ENCODE results near the gene PRAMEF13. TPM values are rescaled to one million over a fixed set of nuclear protein-coding genes. Genes with fewer than 3 reads are reported as not detected.

PRAMEF13 gene, protein sequence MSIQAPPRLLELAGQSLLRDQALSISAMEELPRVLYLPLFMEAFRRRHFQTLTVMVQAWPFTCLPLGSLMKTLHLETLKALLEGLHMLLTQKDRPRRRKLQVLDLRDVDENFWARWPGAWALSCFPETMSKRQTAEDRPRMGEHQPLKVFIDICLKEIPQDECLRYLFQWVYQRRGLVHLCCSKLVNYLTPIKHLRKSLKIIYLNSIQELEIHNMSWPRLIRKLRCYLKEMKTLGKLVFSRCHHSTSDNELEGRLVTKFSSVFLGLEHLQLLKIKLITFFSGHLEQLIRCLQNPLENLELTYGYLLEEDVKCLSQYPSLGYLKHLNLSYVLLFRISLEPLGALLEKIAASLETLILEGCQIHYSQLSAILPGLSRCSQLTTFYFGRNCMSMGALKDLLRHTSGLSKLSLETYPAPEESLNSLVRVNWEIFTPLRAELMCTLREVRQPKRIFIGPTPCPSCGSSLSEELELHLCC
- not detected in 2 replicates for total RNA-seq

DNA sequence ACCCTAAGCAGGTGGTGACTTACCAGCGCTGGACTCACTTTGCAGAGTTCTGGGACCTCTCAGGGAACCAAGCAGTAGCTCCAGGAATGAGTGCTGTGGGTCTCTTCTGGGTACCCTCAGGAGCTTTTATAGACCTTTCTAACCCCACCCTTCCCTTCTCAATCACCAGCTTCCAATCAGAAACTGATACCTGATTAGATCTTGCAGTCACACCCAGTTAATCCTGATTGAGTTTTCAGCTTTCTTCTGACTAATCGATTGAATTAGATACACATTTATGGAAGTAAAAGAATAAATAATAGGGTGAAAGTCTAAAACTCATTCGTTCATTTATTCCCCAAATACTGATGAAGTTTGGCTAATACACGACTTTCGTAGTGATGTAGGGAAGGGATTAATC, at the start of gene PRAMEF13:
PRAMEF13 (minus strand) TSS at position 101 of the 400 bp plus-strand sequence. CDS start 1,820 bp downstream, outside the sequence.

DNA sequence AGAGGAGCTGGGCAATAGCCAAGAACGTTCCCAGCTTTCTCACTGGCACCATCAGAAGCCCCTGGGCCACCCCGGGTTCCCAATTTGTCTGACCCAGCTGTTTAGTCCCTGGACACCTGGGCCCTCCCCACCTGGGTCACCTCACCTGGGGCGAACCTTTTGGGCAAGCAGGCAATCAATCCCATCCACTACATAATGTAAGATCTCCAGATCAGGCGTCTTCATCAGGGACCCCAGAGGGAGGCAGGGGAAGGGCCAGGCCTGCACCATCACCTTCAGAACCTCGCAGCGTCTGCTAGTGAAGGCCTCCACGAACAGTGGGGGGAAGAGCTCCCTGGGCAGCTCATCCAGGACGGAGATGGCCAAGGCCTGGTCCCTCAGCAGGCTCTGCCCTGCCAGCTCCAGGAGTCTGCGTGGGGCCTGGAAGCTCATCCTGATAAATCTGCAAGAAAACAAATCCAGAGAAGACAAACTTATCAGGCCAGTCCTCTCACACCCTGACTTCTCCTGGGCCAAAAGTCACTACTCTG, 24.5 kb upstream of the PRAMEF13 start, which contains the start of gene PRAMEF18:
PRAMEF18 (minus strand) TSS at position 480 of the 530 bp plus-strand sequence; CDS start at position 432, 48 bp downstream.

DNA sequence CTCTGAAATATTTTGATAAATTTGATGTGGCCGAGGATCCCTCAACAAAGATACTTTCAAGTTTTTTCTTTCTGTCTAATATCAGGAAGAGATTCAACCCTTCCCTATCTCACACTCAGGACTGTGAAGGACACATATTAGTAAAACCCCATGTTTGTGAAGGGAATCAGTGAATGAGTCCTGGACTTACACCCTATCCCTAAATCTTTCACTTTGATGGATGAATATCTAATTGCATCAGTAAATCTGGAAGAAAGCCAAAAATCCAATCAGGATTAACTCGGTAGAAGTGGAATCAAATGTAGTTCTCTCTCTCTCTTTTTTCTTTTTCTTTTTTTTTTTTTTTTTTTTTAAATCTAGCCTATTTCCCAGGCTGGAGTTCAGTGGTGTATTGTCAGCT, 29.7 kb downstream of the PRAMEF13 start, which contains the start of gene PRAMEF9:
PRAMEF9 (plus strand) TSS at position 301 of the 400 bp plus-strand sequence. CDS start 3,433 bp downstream, outside the sequence.

DNA sequence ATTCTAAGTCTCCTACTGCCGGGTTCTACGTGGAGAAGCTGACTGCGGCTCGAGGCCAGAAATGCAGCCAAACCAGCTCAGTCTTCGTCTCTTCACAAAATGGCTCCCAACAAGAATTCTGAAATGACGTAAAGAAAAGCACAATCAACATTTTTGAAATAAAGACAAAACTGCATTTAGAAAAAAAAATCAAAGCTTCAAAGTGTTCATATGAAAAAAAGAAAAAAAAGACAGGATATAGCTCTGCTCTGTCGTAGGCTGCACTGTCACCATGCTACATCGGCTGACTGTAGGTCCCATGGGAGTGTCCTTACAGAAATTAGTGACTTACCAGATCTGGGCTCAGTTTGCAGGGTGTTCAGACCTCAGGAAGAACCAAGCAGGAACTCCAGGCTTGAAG, 35.7 kb downstream of the PRAMEF13 start, which contains the start of gene HNRNPCL4:
HNRNPCL4 (minus strand) TSS at position 101 of the 400 bp plus-strand sequence. CDS start 164 bp downstream, outside the sequence.

DNA sequence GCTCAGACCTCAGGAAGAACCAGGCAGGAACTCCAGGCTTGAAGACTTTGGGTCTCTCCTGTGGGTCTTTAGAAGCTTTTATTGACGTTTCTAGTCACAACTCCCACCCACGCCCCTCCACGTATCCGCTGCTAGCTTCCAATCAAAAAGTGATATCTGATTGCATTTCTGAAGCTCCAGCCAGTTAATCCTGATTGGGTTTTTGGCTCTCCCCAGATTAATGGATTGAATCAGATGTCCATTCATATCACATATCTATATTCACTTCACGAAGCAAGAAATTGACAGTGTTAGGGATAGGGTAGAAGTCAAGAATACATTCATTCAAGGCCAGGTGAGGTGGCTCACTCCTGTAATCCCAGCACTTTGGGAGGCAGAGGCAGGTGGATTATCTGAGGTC, 45.3 kb downstream of the PRAMEF13 start, which contains the start of gene PRAMEF26:
PRAMEF26 (minus strand) TSS at position 101 of the 400 bp plus-strand sequence. CDS start 2,914 bp downstream, outside the sequence.

Other genes with a start within 250 kb of the PRAMEF13 start
- gene PRAMEF27, start 144.8 kb downstream of the PRAMEF13 start, total RNA-seq, result not detected in 2 replicates
- gene HNRNPCL3, start 140.6 kb downstream of the PRAMEF13 start, total RNA-seq, result not detected in 2 replicates
- gene PRAMEF25, start 130.6 kb downstream of the PRAMEF13 start, total RNA-seq, result not detected in 2 replicates
- gene HNRNPCL2, start 84.6 kb downstream of the PRAMEF13 start, total RNA-seq, result not detected in 2 replicates
- not detected in 2 replicates for gene PRAMEF26, start 45.4 kb downstream of the PRAMEF13 start, total RNA-seq
- not detected in 2 replicates for gene HNRNPCL4, start 35.8 kb downstream of the PRAMEF13 start, total RNA-seq
- gene PRAMEF9, start 29.6 kb downstream of the PRAMEF13 start, total RNA-seq, result not detected in 2 replicates
- not detected in 2 replicates for gene PRAMEF18, start 24.7 kb upstream of the PRAMEF13 start, total RNA-seq
- gene PRAMEF5, start 52.8 kb upstream of the PRAMEF13 start, total RNA-seq, result not detected in 2 replicates
- gene PRAMEF8, start 83.7 kb upstream of the PRAMEF13 start, total RNA-seq, result not detected in 2 replicates
- gene PRAMEF33, start 102.1 kb upstream of the PRAMEF13 start, total RNA-seq, result not detected in 2 replicates
- not detected in 2 replicates for gene PRAMEF15, start 114.2 kb upstream of the PRAMEF13 start, total RNA-seq
- gene PRAMEF14, start 145.7 kb upstream of the PRAMEF13 start, total RNA-seq, result not detected in 2 replicates
- not detected in 2 replicates for gene PRAMEF19, start 170.5 kb upstream of the PRAMEF13 start, total RNA-seq
- not detected in 2 replicates for gene PRAMEF17, start 188.2 kb upstream of the PRAMEF13 start, total RNA-seq
- not detected in 2 replicates for gene PRAMEF20, start 209.0 kb upstream of the PRAMEF13 start, total RNA-seq